HAP-1 (cell line): Measurements from ENCODE around the gene GYS2.

Source experiments
- DNase-seq, 2 experiments: peaks; one replicate each; pipeline ENCODE4 v3.0.0-alpha.2; 2016 to 2020; ENCODE audit warnings: low spot score in 2 of 2
- H3K27me3 ChIP-seq: fragments of 250-450 bp; sonication (Bioruptor Pico); 2 replicates; pipeline ENCODE4 v1.5.1; 2020; ENCODE audit warnings: low read depth, mild to moderate bottlenecking, moderate library complexity
- H3K36me3 ChIP-seq: fragments of 250-450 bp; sonication (Bioruptor Pico); replicated peaks from 2 replicates; pipeline ENCODE4 v1.5.1; 2020; ENCODE audit warnings: mild to moderate bottlenecking
- H3K4me1 ChIP-seq: fragments of 250-450 bp; sonication (Bioruptor Pico); 2 replicates; pipeline ENCODE4 v1.5.1; 2020; ENCODE audit warnings: mild to moderate bottlenecking
- H3K4me3 ChIP-seq: fragments of 250-450 bp; sonication (Bioruptor Pico); 2 replicates; pipeline ENCODE4 v1.5.1; 2020; ENCODE audit warnings: mild to moderate bottlenecking, moderate library complexity
- H3K9me3 ChIP-seq: fragments of 250-450 bp; sonication (Bioruptor Pico); 2 replicates; pipeline ENCODE4 v1.5.1; 2020; ENCODE audit warnings: mild to moderate bottlenecking, moderate library complexity
- in situ Hi-C: fragments of 300-500 bp; cut with MboI; formaldehyde crosslinking; loops from 3 replicates; pipeline ENCODE4 v1.14.3; 2020; ENCODE audit warnings: low sequenced_read_pairs, inconsistent platforms, mixed read lengths

Gene GYS2

GRCh38 chr12:21558100-21558679 is 46.5 kb downstream of the GYS2 start:
- no peak overlapping the region for H3K4me3 ChIP-seq
- no peak for DNase-seq
- H3K9me3 ChIP-seq, result no peaks in the 10 kb centered on the region
- no peaks in the 10 kb centered on the region for H3K36me3 ChIP-seq
- in situ Hi-C loops, result no loop called here
- peaks cover 2% of the 10 kb centered on the region; the same call in 1 of the 2 replicates for H3K27me3 ChIP-seq
- no peaks in the 10 kb centered on the region for H3K4me1 ChIP-seq

GRCh38 chr12:21553329-21553675 is 51.3 kb downstream of the GYS2 start:
- in situ Hi-C loops, result no loop called here

GRCh38 chr12:21552635-21553328 is 51.9 kb downstream of the GYS2 start:
- Histone ChIP-seq H3K4me3 (no peak overlapping the region), H3K9me3 (no peaks in the 10 kb centered on the region), H3K27me3 (peaks cover 2% of the 10 kb centered on the region; the same call in 1 of the 2 replicates), H3K4me1 (no peaks in the 10 kb centered on the region), H3K36me3 (no peaks in the 10 kb centered on the region)
- in situ Hi-C loops, result no loop called here
- DNase-seq, result peak in 1 of 2 experiments; percentile 5

More at GRCh38 chr12:21553329-21553675, 51.3 kb downstream of the GYS2 start:
- DNase-seq, result no peak
- Histone ChIP-seq H3K4me1 (no peaks in the 10 kb centered on the region), H3K27me3 (peaks cover under 1% of the 10 kb centered on the region; the same call in 1 of the 2 replicates), H3K36me3 (no peaks in the 10 kb centered on the region), H3K9me3 (no peaks in the 10 kb centered on the region), H3K4me3 (no peak overlapping the region)

GRCh38 chr12:21551841-21552465 is 52.7 kb downstream of the GYS2 start:
- peaks cover 2% of the 10 kb centered on the region; the same call in 1 of the 2 replicates for H3K27me3 ChIP-seq
- no peaks in the 10 kb centered on the region for H3K9me3 ChIP-seq
- H3K36me3 ChIP-seq, result no peaks in the 10 kb centered on the region
- DNase-seq, result no peak
- in situ Hi-C loops, result no loop called here
- no peaks in the 10 kb centered on the region for H3K4me1 ChIP-seq
- no peak overlapping the region for H3K4me3 ChIP-seq

GRCh38 chr12:21547437-21547836 is 57.2 kb downstream of the GYS2 start:
- Histone ChIP-seq H3K9me3 (no peaks in the 10 kb centered on the region), H3K36me3 (no peaks in the 10 kb centered on the region), H3K4me1 (no peaks in the 10 kb centered on the region), H3K4me3 (no peak overlapping the region), H3K27me3 (peaks cover 6% of the 10 kb centered on the region)
- in situ Hi-C loops, result no loop called here
- no peak for DNase-seq

- Histone ChIP-seq H3K9me3 (no peaks in the 10 kb centered on the region), H3K36me3 (no peaks in the 10 kb centered on the region), H3K4me3 (no peak overlapping the region), H3K4me1 (no peaks in the 10 kb centered on the region), H3K27me3 (peaks cover 6% of the 10 kb centered on the region)
- in situ Hi-C loops, result no loop called here
- DNase-seq, result no peak
Observed at GRCh38 chr12:21546716-21547115, 57.9 kb downstream of the GYS2 start.

GRCh38 chr12:21545557-21545956 is 59.1 kb downstream of the GYS2 start:
- Histone ChIP-seq H3K27me3 (peaks cover 6% of the 10 kb centered on the region), H3K4me3 (no peak overlapping the region), H3K36me3 (no peaks in the 10 kb centered on the region), H3K9me3 (no peaks in the 10 kb centered on the region), H3K4me1 (no peaks in the 10 kb centered on the region)
- DNase-seq, result no peak
- in situ Hi-C loops, result no loop called here

GRCh38 chr12:21543151-21543550 is 61.5 kb downstream of the GYS2 start:
- peaks cover 9% of the 10 kb centered on the region for H3K27me3 ChIP-seq
- H3K4me3 ChIP-seq, result no peak overlapping the region
- no peaks in the 10 kb centered on the region for H3K9me3 ChIP-seq
- no peak for DNase-seq
- no peaks in the 10 kb centered on the region for H3K4me1 ChIP-seq
- in situ Hi-C loops, result no loop called here
- H3K36me3 ChIP-seq, result no peaks in the 10 kb centered on the region

- Histone ChIP-seq H3K4me1 (no peaks in the 10 kb centered on the region), H3K36me3 (no peaks in the 10 kb centered on the region), H3K27me3 (peaks cover 8% of the 10 kb centered on the region), H3K4me3 (no peak overlapping the region), H3K9me3 (no peaks in the 10 kb centered on the region)
- no peak for DNase-seq
- in situ Hi-C loops, result no loop called here
Observed at GRCh38 chr12:21542403-21542802, 62.2 kb downstream of the GYS2 start.

GRCh38 chr12:21541773-21542172 is 62.9 kb downstream of the GYS2 start:
- Histone ChIP-seq H3K27me3 (peaks cover 8% of the 10 kb centered on the region), H3K4me1 (no peaks in the 10 kb centered on the region), H3K36me3 (no peaks in the 10 kb centered on the region), H3K9me3 (no peaks in the 10 kb centered on the region), H3K4me3 (no peak overlapping the region)
- no peak for DNase-seq
- in situ Hi-C loops, result no loop called here

- in situ Hi-C loops, result no loop called here
- H3K9me3 ChIP-seq, result no peaks in the 10 kb centered on the region
Observed at GRCh38 chr12:21539797-21540196, 64.8 kb downstream of the GYS2 start.

GRCh38 chr12:21538061-21538653 is 66.5 kb downstream of the GYS2 start:
- peaks cover 9% of the 10 kb centered on the region for H3K27me3 ChIP-seq
- in situ Hi-C loops, result no loop called here
- no peak for DNase-seq

More at GRCh38 chr12:21539797-21540196, 64.8 kb downstream of the GYS2 start:
- H3K4me1 ChIP-seq, result no peaks in the 10 kb centered on the region
- H3K4me3 ChIP-seq, result no peak overlapping the region
- no peak for DNase-seq
- H3K27me3 ChIP-seq, result peaks cover 13% of the 10 kb centered on the region
- no peaks in the 10 kb centered on the region for H3K36me3 ChIP-seq

GRCh38 chr12:21529456-21529855 is 75.2 kb downstream of the GYS2 start:
- in situ Hi-C loops, result no loop called here
- Histone ChIP-seq H3K4me1 (peaks cover 2% of the 10 kb centered on the region; the same call in 1 of the 2 replicates), H3K27me3 (peaks cover 36% of the 10 kb centered on the region), H3K36me3 (0 out of 2 replicates have a peak, but pooled peaks cover 3% of the 10 kb centered on the region), H3K4me3 (no peak overlapping the region), H3K9me3 (no peaks in the 10 kb centered on the region)
- DNase-seq, result no peak

More at GRCh38 chr12:21538061-21538653, 66.5 kb downstream of the GYS2 start:
- Histone ChIP-seq H3K4me3 (no peak overlapping the region), H3K36me3 (no peaks in the 10 kb centered on the region), H3K9me3 (no peaks in the 10 kb centered on the region), H3K4me1 (no peaks in the 10 kb centered on the region)

- 0 out of 2 replicates have a peak, but pooled peaks cover 3% of the 10 kb centered on the region for H3K36me3 ChIP-seq
Observed at GRCh38 chr12:21528953-21529352, 75.7 kb downstream of the GYS2 start.

More at GRCh38 chr12:21528953-21529352, 75.7 kb downstream of the GYS2 start:
- in situ Hi-C loops, result no loop called here
- peaks cover 2% of the 10 kb centered on the region for H3K9me3 ChIP-seq
- DNase-seq, result no peak
- peaks cover 2% of the 10 kb centered on the region; the same call in 1 of the 2 replicates for H3K4me1 ChIP-seq
- peaks cover 36% of the 10 kb centered on the region for H3K27me3 ChIP-seq
- H3K4me3 ChIP-seq, result no peak overlapping the region
